Testis (tissue), 2 donors: ENCODE measurements around the gene TTF2.

Source experiments
- CTCF ChIP-seq, 3 experiments: fragments of 450-650 bp in 2 of 3; fragments of 200-600 bp in 1 of 3; sonication (generic) in 1 of 3; IDR thresholded peaks; one replicate each; pipeline ENCODE4 v1.5.1; 2016 to 2019; ENCODE audit warnings: antibody characterized with exemption in 3 of 3, mild to moderate bottlenecking in 2 of 3, moderate library complexity in 1 of 3
- POLR2A ChIP-seq: fragments of 450-650 bp; IDR thresholded peaks from one replicate; pipeline ENCODE4 v1.6.1; 2017; ENCODE audit warnings: antibody characterized with exemption, mild to moderate bottlenecking, moderate library complexity

GRCh38 chr1:117036018-117036461 is 24.1 kb upstream of the TTF2 start:
- TF ChIP-seq CTCF (IDR thresholded peaks at IDR 0.05) (no peak), POLR2A (no peak)
